ENCODE data around the gene SHISA8. TPM values are rescaled to one million over a fixed set of nuclear protein-coding genes. Genes with fewer than 3 reads are reported as not detected.

Gene SHISA8
- total RNA-seq, 4 donors from 2014 or later, result not detected

- peaks cover 5 to 74% (median 21%) of the 10 kb centered on the region in 3 donors for H3K4me1 ChIP-seq
- no peak for TF ChIP-seq POLR2A (IDR thresholded peaks at IDR 0.05)
- TF ChIP-seq POLR2AphosphoS5 (IDR thresholded peaks at IDR 0.05), result no peak
- TF ChIP-seq EP300 (IDR thresholded peaks at IDR 0.05), result no peak
- TF ChIP-seq CTCF (IDR thresholded peaks at IDR 0.05), result no peak
- H3K27me3 ChIP-seq, result no peaks in the 10 kb centered on the region
- H3K27ac ChIP-seq, result peak overlapping the region; percentile 60 to 87 (median 79)
- ATAC-seq, result no peak
- peaks cover 0 to 8% of the 10 kb centered on the region in 2 donors for H3K36me3 ChIP-seq
- 47% methylated on average over 4 of the region's 4 CpGs; no CpG with 5 or more reads in 1 of the 2 donors for WGBS, 2 donors (ENCODE audit: low coverage in 1 of 2)
- no peak overlapping the region for H3K4me3 ChIP-seq
- no peaks in the 10 kb centered on the region for H3K9me3 ChIP-seq
Observed at GRCh38 chr22:41862160-41862529, 52.7 kb downstream of the SHISA8 start.

Small RNAs within 50 kb of the gene (small RNA-seq; reads per million reads assigned to genes)
- 0.09 to 1.9 (median 0.69) reads per million in 4 donors for gene MIR33A

Other genes starting within 250 kb of the SHISA8 start
- 100 to 1,000 TPM in 3 of 4 donors, 10 to 100 TPM in 1; 78.6 to 131 (median 111) TPM for gene SNU13, start 226.2 kb downstream of the SHISA8 start, total RNA-seq
- gene MEI1, start 215.6 kb downstream of the SHISA8 start, total RNA-seq, result under 1 TPM in 3 of 4 donors, not detected in 1; 0.07 to 0.81 (median 0.50) TPM
- gene CCDC134, start 114.4 kb downstream of the SHISA8 start, total RNA-seq, result 1 to 10 TPM; 3.8 to 8.9 (median 5.4) TPM
- 100 to 1,000 TPM in 1 of 4 donors, 10 to 100 TPM in 3; 39.7 to 101 (median 58.8) TPM for gene SREBF2, start 82.0 kb downstream of the SHISA8 start, total RNA-seq
- under 1 TPM in 2 of 4 donors, not detected in 2; 0.12 to 0.16 TPM for gene TNFRSF13C, start 11.7 kb upstream of the SHISA8 start, total RNA-seq
- 1 to 10 TPM in 2 of 4 donors, not detected in 2; 1.9 to 3.4 TPM for gene CENPM, start 32.1 kb upstream of the SHISA8 start, total RNA-seq
- gene SEPTIN3, start 54.4 kb upstream of the SHISA8 start, total RNA-seq, result 1 to 10 TPM in 1 of 4 donors, under 1 TPM in 2, not detected in 1; 0.13 to 1.2 (median 0.93) TPM
- gene WBP2NL, start 83.7 kb upstream of the SHISA8 start, total RNA-seq, result 1 to 10 TPM in 1 of 4 donors, under 1 TPM in 3; 0.22 to 2.8 (median 0.59) TPM
- gene NAGA, start 155.7 kb upstream of the SHISA8 start, total RNA-seq, result 10 to 100 TPM; 21.9 to 35.0 (median 33.0) TPM
- 10 to 100 TPM; 19.1 to 32.1 (median 21.1) TPM for gene PHETA2, start 159.2 kb upstream of the SHISA8 start, total RNA-seq
- 10 to 100 TPM in 3 of 4 donors, 1 to 10 TPM in 1; 8.6 to 22.4 (median 19.4) TPM for gene SMDT1, start 164.6 kb upstream of the SHISA8 start, total RNA-seq
- 100 to 1,000 TPM in 1 of 4 donors, 10 to 100 TPM in 3; 59.8 to 102 (median 89.9) TPM for gene NDUFA6, start 175.7 kb upstream of the SHISA8 start, total RNA-seq
- gene CYP2D6, start 215.7 kb upstream of the SHISA8 start, total RNA-seq, result 1 to 10 TPM in 1 of 4 donors, under 1 TPM in 2, not detected in 1; 0.23 to 2.3 (median 0.40) TPM

All from gastroesophageal sphincter (tissue), 4 donors.